Islet precursor cell (in vitro differentiated cells): ENCODE results near the gene HSD17B12.
"Not testable (repeated sequence)": the region's sequence is repeated elsewhere in the genome, so short reads cannot be mapped to it uniquely, and the experiment has no call there.

Experiments
- DNase-seq: peaks from one replicate; pipeline ENCODE4 v3.0.0-alpha.2; 2018

The HSD17B12 gene

DNA sequence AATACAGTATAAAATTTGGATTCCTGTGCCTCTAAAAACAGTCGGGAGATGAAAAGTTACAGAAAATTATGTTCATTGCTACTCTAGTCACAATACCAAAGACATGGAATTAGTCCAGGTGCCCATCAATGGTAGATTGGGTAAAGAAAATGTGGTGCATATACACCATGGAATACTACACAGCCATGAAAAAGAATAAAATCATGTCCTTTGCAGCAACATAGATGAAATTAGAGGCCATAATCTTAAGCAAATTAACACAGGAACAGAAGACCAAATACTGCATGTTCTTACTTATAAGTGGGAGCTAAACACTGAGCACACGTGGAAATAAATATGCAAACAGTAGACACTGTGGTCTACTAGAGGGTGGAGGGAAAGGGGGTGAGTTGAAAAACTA is 67.6 kb downstream of the HSD17B12 start:
- no peak for DNase-seq

DNA sequence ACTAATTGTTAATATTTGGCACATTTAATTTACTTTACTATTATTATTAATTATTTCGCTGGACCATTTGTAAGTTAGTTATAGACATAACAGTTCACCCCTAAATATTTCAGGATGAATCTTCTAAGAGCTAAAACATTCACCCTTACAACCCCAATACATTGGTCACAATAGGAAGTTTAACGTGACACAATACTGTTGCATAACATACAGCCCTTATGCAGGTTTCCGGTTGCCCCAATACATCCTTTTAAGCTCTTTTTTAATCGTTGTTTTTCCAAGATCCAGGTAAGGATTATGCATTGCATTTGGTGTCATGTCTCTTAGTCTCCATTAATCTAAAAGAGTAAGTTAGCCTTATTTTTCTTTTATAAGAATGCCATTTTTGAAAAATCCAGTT is 71.2 kb downstream of the HSD17B12 start:
- DNase-seq: no peak

DNA sequence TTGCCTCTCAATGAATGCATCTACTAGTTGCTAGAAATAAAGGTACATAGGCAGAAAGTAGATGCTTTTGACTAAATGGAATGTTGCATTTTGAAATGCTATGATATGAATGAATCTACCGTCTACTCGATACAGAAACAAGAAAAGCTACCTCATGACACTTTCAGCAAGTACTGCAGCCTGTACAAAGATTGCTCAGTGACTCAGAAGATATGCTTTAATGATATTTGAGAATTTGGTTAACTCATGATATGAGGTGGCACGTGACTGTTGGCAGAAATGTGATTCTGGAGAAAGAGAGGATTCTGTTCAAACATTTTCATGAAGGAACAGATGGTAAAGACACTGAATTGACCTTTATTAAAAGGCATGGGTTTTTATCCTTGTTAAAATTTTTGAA is 76.0 kb downstream of the HSD17B12 start:
- no peak for DNase-seq

DNA sequence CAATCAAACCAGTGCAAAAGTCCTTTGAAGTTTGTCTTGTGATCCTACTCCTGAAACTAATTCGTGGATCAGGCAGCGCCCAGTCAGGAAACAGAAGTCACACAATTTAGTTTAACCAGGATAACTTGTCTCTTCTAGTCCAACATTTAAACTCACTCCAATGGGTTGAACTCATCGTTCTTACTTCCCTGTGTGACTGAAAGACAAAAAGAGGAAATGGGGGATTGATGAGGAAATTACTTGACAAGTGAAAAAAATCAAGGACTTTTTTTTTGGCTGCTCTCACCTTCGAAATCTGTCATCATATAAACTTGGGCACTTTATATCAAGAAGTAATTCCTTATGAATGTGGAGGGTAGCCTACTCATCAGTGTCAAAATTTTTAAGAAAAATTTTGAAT is 78.4 kb downstream of the HSD17B12 start:
- DNase-seq: no peak

DNA sequence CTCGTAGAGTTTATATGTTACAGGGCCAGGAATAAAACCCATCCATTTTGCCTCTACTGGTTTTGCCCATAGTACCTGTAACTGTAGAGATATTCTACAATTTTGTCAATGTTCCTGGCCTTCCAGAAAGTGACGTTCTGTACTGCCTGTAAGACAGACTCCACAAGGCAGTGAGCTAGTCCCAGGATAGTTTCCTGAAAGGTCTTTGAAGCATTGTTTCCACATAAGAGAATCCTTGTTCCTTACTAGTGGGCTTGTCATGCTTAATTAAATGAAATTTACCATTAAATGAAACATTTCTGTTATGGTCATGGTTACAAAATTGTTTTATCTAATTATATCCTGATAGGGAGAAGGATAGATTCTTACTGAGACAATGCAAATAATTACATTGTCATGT is 80.4 kb downstream of the HSD17B12 start:
- no peak for DNase-seq

DNA sequence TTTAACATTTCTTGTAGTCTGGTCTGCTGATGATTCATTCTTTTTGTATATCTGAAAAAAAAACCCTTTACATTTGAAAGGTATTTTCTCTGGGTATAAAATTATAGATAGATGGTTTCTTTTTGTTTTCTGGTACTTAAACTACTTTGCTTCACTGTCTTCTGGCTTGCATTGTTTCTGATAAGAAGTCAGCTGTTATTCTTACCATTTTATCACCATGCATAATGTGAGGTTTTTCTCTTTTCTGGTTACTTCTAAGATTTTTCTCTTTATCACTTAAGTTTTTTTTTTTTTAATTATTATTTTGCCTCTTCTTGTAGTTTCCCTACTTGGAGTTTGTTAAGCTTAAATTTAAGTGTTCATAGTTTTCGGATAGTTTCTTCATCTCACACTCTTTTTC is 84.7 kb downstream of the HSD17B12 start:
- DNase-seq: no peak

DNA sequence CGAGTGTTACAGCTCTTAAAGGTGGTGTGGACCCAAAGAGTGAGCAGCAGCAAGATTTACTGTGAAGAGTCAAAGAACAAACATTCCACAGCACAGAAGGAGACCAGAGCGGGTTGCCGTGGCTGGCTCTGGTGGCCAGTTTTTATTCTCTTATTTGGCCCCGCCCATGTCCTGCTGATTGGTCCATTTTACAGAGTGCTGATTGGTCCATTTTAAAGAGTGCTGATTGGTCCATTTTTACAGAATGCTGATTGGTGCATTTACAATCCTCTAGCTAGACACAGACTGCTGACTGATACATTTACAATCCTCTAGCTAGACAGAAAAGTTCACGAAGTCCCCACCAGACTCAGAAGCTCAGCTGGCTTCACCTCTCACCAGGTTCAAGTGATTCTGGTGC is 88.1 kb downstream of the HSD17B12 start:
- not testable (repeated sequence) for DNase-seq

DNA sequence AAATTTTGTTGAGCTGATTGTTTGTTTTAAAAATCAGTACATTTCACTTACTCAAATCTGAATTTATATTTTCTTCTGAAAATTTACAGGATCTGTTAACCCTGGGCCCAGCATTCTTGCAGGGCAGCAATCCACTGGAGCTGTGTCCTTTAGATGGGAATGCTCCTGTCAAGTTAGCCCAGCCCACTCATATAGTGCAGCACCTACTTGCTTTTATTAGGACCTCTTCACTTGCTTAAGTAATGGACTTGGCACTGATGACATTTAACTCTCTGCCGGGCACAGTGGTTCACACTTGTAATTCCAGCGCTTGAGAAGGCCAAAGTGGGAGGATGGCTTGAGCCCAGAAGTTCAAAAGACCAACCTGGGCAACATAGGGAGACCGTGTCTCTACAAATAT is 89.6 kb downstream of the HSD17B12 start:
- no peak for DNase-seq

DNA sequence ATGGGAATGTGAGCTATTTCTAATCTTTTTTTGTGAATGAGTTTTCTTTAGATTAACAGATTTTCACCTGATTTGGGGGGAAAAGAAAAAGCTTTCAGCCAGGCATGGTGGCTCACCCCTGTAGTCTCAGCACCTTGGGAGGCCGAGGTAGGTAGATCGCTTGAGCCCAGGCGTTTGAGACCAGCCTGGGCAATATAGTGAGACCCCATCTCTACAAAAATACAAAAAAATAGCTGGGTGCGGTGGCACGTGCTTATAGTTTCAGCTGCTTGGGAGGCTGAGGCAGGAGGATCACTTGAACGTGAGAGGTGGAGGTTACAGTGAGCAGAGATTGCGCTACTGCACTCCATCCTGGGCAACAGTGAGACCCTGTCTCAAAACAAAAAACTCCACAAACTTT is 92.2 kb downstream of the HSD17B12 start:
- no peak for DNase-seq

DNA sequence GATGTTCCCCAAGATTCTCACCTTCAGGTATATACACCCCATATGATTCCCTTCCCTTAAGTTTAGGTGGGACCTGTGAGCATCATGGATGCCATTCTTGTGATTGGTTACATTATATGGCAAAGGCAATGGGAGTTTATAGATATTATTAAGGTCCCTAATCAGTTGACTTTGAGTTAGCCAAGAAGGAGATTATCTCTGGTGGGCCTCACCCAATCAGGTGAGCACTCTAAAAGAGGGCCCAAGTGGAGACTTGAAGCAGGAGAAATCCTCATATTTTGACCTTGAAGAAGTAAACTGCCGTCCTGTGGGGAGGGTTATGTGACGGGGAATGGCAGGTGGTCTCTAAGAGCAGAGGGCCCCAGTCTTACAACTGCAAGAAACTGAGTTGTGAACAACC is 94.2 kb downstream of the HSD17B12 start:
- no peak for DNase-seq

DNA sequence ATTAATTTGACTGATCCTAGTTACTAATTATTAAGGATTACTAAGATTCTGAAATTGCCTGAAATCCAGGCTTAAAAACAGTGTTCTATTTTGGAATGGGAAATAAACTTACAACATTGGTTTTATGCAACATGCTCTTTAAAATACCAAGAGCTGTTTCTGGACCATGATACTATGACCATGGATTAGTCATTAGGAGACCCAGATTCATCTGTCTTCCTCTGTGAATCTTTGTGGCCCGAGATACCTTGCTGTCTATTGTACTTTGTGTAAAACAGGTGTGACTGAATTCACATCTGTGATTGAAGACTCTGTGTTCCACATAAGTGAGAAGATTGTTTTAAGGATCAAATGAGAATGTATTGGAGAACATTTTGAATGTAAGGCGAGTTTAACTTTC is 98.8 kb downstream of the HSD17B12 start:
- no peak for DNase-seq

DNA sequence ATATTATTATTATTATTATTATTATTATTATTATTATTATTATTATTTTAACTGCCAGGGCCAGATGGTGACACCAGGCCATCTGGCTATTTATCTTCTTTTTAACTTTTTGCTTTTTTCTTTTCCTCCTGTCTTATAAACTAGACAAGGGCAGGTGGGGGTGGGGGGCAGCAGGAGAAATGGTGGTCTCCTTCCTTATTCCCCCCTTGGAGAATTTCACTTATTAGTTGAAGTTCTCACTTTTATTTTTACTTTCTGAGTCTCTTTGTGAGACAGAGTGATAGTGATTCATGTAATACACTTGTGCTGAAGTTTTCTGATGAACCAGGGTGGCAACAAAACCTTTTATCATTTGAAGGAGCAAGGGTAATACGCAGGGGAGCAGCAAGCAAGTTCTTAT is 103.8 kb downstream of the HSD17B12 start:
- no peak for DNase-seq

DNA sequence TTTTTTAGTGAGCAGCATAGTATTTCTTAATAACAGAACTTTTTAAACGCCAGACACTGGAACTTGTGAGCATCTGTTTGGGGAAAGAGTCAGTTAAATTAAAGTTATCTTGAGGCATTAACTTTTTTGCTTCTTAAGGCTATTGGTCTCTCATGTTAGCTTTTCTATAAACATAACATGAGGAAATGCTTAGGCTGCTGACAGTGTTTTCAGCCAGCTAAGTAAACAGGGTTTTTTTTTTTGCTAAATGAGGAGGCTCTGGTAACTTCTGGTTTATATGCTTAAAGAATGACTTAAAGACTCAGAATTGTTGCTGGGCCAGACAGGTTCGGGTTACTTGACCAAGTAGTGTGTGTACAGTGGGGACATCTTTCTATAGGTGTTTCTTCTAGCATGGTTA is 104.3 kb downstream of the HSD17B12 start:
- no peak for DNase-seq

DNA sequence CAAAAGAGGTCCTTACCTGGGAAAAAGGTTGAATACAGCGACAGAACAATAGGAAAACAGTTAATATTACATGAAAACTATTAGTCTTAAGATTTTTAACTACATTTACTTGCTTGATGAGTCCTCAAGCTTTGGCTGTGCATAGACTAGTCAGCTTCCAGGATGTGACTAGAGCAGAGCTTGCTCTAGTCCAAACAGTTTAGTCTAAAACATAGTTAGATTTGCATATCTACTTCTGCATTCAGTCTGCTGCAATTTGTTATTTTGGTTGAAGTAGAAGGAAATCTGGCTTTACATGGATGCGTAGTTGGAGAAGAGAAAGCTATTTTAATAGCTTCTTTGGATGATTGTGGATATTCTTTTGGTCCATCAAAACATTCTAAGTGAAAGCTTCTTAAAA is 104.8 kb downstream of the HSD17B12 start:
- no peak for DNase-seq

DNA sequence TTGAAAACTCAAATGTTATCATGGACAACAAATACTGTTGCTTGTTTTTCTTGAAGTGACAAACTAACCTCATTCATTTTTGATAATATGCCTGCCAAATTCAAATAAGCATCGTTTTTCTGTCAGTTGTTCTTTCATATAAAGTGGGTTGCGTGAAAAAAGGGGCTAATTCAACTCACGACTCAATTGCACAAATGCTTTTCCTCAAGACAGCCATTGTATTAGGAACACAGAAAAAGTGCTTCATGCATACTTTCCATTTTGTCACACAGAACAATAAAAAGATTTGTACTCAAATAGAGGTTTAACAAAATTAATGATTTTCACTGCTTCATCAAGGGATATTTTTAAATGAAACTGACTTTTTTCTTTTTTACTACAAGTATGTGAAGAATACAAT is 105.5 kb downstream of the HSD17B12 start:
- DNase-seq: no peak

DNA sequence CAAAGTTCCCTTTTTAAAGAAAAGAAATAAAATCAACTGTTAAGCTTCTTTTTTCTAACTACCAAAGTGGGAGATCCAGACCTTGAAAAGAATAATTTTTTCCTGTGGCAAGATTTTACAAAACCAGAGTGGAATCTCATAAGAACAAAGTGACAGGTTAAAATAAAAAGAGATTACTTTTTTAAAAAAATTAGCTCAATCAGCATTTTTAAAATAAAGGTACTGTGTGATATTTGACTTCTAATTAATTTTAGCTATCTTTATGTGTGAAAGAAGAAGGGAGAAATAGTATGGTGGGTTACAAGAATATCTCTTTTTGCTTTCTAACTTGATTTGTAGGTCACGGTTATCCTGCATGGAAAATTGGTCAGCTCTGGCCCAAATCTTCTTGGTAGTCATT is 107.3 kb downstream of the HSD17B12 start:
- no peak for DNase-seq

DNA sequence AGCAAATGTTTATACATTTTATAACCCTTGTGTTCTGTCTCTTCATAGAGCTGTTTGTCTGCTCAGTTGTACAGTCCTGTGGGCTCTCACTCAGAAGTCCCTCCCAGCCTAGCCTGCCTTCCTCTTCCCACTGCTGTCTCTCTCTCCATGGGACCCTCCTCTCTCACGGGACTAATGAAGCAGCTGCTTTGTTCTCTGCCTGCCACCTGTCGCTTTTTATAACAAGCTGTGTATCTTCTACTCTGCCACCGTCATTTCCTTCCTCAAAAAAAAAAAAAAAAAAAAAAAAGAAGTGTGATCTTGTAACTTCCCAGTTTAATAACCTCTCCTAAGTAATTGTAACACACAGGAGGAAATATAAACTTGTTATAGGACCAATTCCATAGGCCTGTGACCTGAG is 107.9 kb downstream of the HSD17B12 start:
- no peak for DNase-seq

DNA sequence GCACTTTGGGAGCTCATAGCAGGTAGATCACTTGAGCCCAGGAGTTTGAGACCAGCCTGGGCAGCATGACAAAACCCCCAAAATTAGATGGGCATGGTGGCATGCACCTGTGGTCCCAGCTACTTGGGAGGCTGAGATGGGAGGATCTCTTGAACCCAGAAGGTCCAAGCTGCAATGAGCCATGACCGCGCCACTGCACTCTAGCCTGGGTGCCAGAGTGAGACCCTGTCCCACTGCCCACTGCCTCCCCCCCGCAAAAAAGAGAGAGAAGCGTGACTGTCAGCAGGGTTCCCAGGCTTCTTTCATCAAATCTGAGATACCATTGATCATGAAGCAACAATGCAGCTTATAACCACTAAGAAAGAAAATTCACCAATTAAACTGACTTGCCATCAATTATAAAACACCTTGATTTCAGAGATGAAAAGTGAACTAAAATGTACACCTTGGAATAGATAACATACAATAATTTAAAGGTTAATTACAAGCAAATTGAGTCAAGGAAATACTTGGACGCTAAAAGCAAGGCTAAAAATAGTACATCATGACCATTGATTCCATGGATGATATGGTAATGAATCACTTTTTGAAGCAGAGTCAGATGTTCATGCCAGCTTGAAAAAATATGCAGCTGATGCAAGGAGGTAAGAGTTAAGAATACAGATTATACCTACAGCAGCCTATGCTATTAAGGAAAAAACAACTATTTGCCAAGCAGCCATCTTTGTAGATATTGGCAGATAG is 109.3 kb downstream of the HSD17B12 start:
- no peak for DNase-seq

DNA sequence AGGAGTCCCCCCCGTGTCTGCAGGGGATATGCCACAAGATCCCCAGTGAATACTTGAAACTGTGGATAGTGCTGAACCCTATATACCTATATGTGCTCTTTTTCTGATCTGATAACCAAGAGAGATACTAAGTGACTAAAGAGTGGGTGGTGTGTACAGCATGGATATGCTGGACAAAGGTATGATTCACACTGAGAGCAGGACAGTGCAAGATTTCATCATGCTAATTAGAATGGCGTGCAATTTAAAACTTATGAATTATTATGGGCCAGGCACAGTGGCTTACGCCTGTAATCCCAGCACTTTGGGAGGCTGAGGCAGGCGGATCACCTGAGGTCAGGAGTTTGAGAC is 109.9 kb downstream of the HSD17B12 start:
- no peak for DNase-seq

DNA sequence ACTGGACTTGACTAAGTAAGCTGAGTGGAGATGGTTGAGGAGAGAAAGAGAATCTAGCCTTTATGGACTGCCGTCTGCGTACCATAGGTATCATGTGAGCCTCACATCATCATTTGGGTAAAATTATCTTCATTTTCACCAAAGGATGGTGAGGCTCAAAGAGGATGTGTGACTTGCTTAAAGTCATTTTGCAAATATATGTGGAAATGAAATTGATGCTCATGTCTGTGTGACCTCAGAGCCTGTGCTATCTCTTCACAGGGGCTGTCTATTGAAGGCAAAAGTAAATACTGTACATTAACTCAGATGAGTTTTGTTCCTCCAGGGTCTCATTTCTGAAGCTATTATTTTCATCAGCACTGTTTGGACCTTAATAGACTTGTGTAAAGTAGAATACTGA is 116.8 kb downstream of the HSD17B12 start:
- no peak for DNase-seq

DNA sequence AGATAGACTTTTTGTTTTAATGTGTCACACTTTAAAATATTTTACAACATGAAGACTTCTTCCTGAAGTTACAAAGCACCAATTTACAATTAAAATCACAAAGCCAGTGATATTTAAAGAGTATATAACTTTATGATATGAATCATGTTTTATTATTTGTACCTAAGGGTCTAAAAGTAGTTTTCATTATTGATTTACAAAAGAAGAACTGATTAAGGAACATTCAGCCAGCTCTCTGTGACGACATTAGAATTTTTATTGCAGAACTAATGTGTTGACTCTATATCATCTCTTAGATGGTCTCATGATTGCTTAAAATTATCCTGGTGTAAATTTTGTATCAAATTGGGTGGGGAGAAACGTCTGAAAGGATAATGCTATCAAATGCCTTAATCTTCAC is 117.3 kb downstream of the HSD17B12 start:
- no peak for DNase-seq

DNA sequence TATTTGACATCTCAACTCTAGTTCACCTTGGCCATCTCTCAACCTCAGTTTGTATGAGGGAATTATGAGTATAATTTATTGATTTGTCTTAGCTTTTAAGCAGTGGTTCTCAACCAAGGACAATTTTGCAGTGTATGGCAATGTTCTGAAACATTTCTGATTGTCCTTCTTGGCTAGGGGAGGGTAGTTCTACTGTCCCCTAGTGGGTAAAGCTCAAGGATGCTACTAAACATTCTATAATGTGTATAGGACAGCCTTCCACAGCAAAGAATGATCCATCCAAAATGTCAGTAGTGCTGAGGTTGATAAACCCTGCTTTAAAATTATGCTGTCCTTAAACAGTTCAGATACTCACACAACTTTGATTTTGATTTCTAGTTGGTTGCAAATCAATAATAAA is 122.0 kb downstream of the HSD17B12 start:
- DNase-seq: no peak

DNA sequence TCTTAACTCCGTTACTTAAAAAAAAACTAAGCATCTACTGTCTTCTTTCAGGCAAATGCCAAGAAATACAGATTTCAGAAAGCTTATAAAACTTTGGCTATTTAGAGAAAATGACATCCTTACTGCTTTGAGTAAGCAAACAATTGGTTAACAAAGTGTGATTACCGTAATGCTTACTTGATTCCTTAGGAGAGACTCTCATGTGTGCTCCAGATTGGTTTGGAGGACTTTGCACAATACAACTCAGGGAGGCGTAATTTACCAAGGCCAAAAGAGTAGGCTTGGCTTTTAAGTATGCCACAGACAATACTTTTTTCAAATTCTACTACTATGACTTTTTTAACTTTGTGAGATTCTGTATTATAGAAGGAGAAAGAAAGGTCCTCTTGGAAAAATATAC is 123.2 kb downstream of the HSD17B12 start:
- no peak for DNase-seq

DNA sequence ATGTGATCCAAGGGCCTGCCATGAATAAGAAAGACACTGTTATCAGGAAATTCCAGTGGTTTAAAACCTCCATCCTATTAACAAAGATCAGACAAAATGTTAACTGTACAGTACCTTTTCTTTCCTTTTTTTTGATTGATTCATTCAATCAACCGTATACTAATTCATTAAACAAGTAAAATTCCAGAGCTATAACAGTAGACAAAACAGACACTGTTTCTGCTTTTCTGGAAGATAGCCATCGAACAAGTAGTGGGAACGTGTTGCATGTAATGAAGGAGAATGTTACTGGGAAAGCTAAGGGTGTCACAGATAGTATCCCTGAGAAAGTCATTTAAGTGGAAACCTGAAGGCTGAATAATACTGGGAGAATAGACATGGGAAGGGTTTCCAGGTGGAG is 126.4 kb downstream of the HSD17B12 start:
- DNase-seq: no peak

DNA sequence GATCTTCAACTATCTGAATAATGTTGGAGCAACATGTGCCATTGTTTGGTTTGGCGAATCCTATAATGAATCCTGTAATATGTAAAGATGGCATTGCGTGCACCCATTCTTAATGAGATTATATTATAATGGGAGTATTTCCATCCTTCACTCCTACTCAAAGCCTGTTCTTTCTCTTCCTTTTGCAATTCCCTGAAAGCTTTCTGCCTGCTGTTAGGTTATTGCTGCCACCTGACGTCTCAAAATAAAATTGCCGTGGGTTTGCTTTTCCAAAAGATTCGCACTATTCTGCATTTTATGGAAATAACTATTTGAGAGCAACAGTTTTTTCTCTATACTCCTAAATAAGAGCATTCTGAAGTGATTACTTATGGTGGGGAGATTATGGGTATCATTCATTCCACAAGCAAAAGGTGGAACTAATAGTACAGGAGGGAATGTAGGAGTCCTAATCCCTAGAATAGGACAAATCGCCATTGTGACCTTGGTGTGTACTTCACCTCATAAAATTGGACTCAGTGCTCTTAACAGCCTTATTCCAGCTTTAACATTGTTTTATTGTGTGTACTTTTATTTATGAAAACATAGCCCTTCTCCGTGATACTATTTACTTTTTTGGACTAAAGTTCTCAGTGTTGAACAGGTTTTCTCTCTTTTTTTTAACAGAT is 130.5 kb downstream of the HSD17B12 start:
- no peak for DNase-seq
